Measurements from ENCODE around the gene PLEKHM2. TPM values are rescaled to one million over a fixed set of nuclear protein-coding genes. Genes with fewer than 3 reads are reported as not detected.
"Not testable (repeated sequence)": the region's sequence is repeated elsewhere in the genome, so short reads cannot be mapped to it uniquely, and the experiment has no call there.

Gene PLEKHM2, protein sequence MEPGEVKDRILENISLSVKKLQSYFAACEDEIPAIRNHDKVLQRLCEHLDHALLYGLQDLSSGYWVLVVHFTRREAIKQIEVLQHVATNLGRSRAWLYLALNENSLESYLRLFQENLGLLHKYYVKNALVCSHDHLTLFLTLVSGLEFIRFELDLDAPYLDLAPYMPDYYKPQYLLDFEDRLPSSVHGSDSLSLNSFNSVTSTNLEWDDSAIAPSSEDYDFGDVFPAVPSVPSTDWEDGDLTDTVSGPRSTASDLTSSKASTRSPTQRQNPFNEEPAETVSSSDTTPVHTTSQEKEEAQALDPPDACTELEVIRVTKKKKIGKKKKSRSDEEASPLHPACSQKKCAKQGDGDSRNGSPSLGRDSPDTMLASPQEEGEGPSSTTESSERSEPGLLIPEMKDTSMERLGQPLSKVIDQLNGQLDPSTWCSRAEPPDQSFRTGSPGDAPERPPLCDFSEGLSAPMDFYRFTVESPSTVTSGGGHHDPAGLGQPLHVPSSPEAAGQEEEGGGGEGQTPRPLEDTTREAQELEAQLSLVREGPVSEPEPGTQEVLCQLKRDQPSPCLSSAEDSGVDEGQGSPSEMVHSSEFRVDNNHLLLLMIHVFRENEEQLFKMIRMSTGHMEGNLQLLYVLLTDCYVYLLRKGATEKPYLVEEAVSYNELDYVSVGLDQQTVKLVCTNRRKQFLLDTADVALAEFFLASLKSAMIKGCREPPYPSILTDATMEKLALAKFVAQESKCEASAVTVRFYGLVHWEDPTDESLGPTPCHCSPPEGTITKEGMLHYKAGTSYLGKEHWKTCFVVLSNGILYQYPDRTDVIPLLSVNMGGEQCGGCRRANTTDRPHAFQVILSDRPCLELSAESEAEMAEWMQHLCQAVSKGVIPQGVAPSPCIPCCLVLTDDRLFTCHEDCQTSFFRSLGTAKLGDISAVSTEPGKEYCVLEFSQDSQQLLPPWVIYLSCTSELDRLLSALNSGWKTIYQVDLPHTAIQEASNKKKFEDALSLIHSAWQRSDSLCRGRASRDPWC
- 22.8 and 32.6 TPM in 2 replicates for total RNA-seq (2014; rRNA removed; shearing (Covaris generic); ENCODE audit: low replicate concordance)

GRCh38 chr1:15684042-15684461, at the start of gene PLEKHM2:
PLEKHM2 (plus strand) TSS chr1:15684320; CDS start chr1:15684559, 239 bp downstream.
- peaks cover 5% of the 10 kb centered on the region; the same call in 1 of the 2 replicates for H3K9me3 ChIP-seq
- peak; percentile 36 for DNase-seq
- no peaks in the 10 kb centered on the region for H3K36me3 ChIP-seq
- peak within 1 kb of the TSS; percentile 80 for H3K4me3 ChIP-seq
- H3K27me3 ChIP-seq = no peaks in the 10 kb centered on the region

DNA sequence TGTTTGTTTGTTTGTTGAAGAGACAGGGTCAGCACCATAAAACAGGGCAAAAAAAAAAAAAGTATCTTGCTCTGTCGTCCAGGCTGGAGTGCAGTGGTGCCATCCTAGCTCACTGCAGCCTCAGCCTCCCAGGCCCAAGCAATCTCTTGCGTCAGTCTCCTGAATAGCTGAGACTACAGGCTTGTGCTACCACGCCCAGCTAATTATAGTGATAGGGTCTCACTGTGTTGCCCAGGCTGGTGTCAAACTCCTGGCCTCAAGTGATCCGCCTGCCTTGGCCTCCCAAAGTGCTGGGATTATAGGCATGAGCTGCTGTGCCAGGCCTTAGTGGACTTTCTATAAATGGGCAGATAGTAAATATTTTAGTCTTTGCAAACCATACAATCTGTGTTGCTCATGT, 47.7 kb upstream of the PLEKHM2 start:
- Histone ChIP-seq H3K36me3 (peaks cover 67% of the 10 kb centered on the region), H3K27me3 (no peaks in the 10 kb centered on the region), H3K4me3 (no peak overlapping the region), H3K9me3 (no peaks in the 10 kb centered on the region)
- no peak for DNase-seq

DNA sequence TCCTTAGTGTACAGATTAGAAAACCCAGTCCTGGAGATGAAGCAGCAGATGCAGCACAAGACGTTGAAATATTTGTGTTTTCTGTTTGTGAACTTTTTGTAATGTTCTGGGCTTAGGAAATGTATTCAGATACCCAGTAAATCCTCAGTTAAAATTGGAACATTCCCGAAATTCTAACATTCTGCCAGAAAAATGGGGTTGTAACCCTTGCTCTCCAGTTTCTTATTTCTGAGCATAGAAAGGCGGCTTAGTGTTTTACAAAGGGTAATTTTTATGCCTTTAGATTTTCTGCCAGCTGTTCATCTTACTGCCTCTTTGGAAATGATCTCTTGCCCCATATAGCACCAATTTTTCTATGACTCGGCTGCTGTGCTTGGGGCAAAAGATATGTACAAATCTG, 46.3 kb upstream of the PLEKHM2 start:
- DNase-seq = no peak
- Histone ChIP-seq H3K9me3 (no peaks in the 10 kb centered on the region), H3K36me3 (peaks cover 59% of the 10 kb centered on the region), H3K4me3 (no peak overlapping the region), H3K27me3 (no peaks in the 10 kb centered on the region)

- Histone ChIP-seq H3K9me3 (no peaks in the 10 kb centered on the region), H3K36me3 (peaks cover 51% of the 10 kb centered on the region)
Measured at GRCh38 chr1:15639262-15639661, 44.9 kb upstream of the PLEKHM2 start.

GRCh38 chr1:15639931-15640330, 44.2 kb upstream of the PLEKHM2 start:
- Histone ChIP-seq H3K36me3 (peaks cover 49% of the 10 kb centered on the region), H3K27me3 (no peaks in the 10 kb centered on the region), H3K9me3 (no peaks in the 10 kb centered on the region), H3K4me3 (no peak overlapping the region)
- DNase-seq = no peak

More at GRCh38 chr1:15639262-15639661, 44.9 kb upstream of the PLEKHM2 start:
- DNase-seq = no peak
- H3K4me3 ChIP-seq = no peak overlapping the region
- no peaks in the 10 kb centered on the region for H3K27me3 ChIP-seq

DNA sequence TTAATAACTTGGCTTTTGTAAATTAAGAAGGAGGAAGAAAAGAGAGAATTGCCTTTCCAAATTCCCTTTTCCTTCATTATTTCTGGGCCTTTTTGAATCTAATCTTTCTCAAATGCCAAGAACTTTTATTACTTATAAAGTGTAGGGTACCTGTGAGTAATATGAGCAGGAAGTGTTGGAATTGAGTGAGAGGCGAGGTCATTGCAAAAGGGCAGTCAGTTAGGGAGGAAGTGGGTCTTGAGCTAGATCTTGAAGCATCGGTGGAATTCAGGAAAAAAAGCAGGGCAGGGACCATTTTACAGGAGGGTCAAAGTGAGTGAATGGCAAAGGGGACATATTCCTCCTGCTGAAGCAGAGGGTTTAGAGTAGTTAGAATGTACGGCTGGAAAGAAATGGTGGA, 43.5 kb upstream of the PLEKHM2 start:
- Histone ChIP-seq H3K27me3 (no peaks in the 10 kb centered on the region), H3K9me3 (no peaks in the 10 kb centered on the region), H3K36me3 (peaks cover 49% of the 10 kb centered on the region), H3K4me3 (no peak overlapping the region)
- no peak for DNase-seq

DNA sequence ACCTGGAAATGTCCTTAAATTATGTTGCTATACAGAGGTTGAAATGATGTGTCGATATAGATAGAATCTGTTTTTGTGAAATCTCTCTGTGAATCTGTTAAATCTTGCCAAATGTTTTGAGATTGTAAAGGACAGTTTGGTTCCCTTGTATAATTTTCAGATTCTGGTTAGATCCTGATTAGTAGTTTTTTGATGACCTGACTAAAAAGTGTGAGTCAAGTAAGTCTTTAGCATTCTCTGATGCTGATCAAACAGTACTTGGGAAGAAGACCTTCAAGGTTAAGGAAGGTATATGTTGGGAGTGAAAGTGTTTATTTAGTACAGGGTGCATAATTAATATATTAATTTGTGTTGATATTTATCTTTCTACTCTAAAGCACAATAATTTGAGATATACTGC, 34.2 kb upstream of the PLEKHM2 start:
- no peak for DNase-seq
- Histone ChIP-seq H3K4me3 (no peak overlapping the region), H3K36me3 (peaks cover 62% of the 10 kb centered on the region), H3K9me3 (no peaks in the 10 kb centered on the region), H3K27me3 (no peaks in the 10 kb centered on the region)

GRCh38 chr1:15650433-15650832, 33.7 kb upstream of the PLEKHM2 start:
- H3K9me3 ChIP-seq = no peaks in the 10 kb centered on the region
- H3K36me3 ChIP-seq = peaks cover 57% of the 10 kb centered on the region
- H3K4me3 ChIP-seq = no peak overlapping the region
- no peak for DNase-seq
- H3K27me3 ChIP-seq = no peaks in the 10 kb centered on the region

GRCh38 chr1:15652130-15652529, 32.0 kb upstream of the PLEKHM2 start:
- H3K9me3 ChIP-seq, DNase-seq, H3K4me3 ChIP-seq, H3K27me3 ChIP-seq: not testable (repeated sequence)
- H3K36me3 ChIP-seq = peaks cover 65% of the 10 kb centered on the region

DNA sequence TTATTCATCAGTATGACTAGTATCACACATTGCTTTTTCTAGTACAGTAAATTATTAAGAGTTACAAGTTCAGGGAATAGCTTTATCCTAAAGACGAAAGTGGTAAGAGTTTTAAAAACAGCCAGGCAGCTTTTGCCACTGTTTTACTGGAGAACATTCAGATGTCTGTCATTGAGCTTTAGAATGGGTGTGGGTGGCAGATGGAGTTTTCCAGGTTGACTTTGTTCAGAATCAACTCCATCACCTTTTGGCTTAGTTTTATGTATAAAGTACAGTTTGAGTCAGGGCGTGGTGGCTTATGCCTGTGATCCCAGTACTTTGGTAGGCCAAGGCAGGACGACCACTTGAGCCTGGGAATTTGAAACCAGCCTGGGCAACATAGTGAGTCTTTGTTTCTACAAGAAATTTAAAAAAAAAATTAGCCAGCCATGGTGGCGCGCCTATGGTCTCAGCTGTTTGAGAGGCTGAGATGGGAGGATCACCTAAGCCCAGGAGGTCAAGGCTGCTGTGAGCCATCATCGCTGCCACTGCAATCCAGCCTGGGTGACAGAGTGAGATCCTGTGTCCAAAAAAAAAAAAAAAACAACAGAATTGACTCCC, 29.9 kb upstream of the PLEKHM2 start:
- DNase-seq = no peak
- Histone ChIP-seq H3K9me3 (no peaks in the 10 kb centered on the region), H3K36me3 (peaks cover 63% of the 10 kb centered on the region), H3K4me3 (no peak overlapping the region), H3K27me3 (no peaks in the 10 kb centered on the region)

GRCh38 chr1:15656464-15656863, 27.7 kb upstream of the PLEKHM2 start:
- Histone ChIP-seq H3K4me3 (no peak overlapping the region), H3K36me3 (peaks cover 65% of the 10 kb centered on the region), H3K9me3 (no peaks in the 10 kb centered on the region), H3K27me3 (no peaks in the 10 kb centered on the region)
- DNase-seq = no peak

GRCh38 chr1:15657021-15657420, 27.1 kb upstream of the PLEKHM2 start:
- no peak for DNase-seq
- no peaks in the 10 kb centered on the region for H3K27me3 ChIP-seq
- no peaks in the 10 kb centered on the region for H3K9me3 ChIP-seq
- H3K36me3 ChIP-seq = peaks cover 68% of the 10 kb centered on the region
- no peak overlapping the region for H3K4me3 ChIP-seq

GRCh38 chr1:15660151-15660550, 24.0 kb upstream of the PLEKHM2 start:
- Histone ChIP-seq H3K4me3 (no peak overlapping the region), H3K36me3 (peaks cover 66% of the 10 kb centered on the region)
- no peak for DNase-seq

DNA sequence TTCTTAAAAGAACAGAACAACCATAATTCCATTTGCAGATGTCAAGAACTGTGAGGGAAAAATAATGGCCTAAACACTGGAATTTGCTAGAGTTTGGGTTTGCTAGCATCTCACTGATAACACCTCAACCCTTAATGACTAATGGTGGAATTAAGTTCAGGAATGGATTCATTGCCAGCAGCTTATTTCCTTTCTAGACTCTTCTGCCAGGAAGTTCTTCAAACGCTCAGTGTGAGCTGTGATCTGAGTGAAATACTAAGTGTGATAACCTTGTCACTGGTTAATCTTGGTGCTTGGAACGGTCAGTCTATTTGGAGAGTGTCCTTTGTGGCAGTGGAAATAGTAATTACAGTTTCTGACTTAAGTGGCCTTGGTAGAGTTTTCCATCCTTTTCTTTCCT, 21.6 kb upstream of the PLEKHM2 start:
- no peak for DNase-seq
- Histone ChIP-seq H3K9me3 (no peaks in the 10 kb centered on the region), H3K27me3 (no peaks in the 10 kb centered on the region), H3K36me3 (peaks cover 49% of the 10 kb centered on the region), H3K4me3 (no peak overlapping the region)

More at GRCh38 chr1:15660151-15660550, 24.0 kb upstream of the PLEKHM2 start:
- Histone ChIP-seq H3K27me3 (no peaks in the 10 kb centered on the region), H3K9me3 (no peaks in the 10 kb centered on the region)

DNA sequence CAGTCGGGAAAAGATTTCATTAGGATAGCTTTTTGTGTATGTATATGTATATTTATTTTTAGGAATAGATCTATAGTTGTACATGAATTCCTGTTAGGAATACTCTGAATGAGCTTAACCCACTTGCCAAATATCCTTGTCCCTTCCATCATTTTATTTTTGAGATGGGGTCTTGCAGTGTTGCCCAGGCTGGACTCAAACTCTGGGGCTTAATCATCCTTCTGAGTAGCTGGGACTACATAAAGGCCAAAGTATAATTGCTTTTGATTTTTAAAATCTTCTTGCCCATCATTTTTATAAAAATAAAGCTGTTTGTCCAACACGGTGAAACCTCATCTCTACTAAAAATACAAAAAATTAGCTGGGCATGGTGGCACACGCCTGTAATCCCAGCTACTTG, 20.2 kb upstream of the PLEKHM2 start:
- Histone ChIP-seq H3K27me3 (no peaks in the 10 kb centered on the region), H3K9me3 (no peaks in the 10 kb centered on the region), H3K36me3 (peaks cover 42% of the 10 kb centered on the region), H3K4me3 (no peak overlapping the region)
- DNase-seq = no peak

GRCh38 chr1:15667362-15667761, 16.8 kb upstream of the PLEKHM2 start:
- DNase-seq = no peak
- H3K36me3 ChIP-seq = peaks cover 7% of the 10 kb centered on the region
- H3K27me3 ChIP-seq = no peaks in the 10 kb centered on the region
- no peaks in the 10 kb centered on the region for H3K9me3 ChIP-seq
- no peak overlapping the region for H3K4me3 ChIP-seq
